ENCODE results near the gene BBLN.

BBLN gene

DNA sequence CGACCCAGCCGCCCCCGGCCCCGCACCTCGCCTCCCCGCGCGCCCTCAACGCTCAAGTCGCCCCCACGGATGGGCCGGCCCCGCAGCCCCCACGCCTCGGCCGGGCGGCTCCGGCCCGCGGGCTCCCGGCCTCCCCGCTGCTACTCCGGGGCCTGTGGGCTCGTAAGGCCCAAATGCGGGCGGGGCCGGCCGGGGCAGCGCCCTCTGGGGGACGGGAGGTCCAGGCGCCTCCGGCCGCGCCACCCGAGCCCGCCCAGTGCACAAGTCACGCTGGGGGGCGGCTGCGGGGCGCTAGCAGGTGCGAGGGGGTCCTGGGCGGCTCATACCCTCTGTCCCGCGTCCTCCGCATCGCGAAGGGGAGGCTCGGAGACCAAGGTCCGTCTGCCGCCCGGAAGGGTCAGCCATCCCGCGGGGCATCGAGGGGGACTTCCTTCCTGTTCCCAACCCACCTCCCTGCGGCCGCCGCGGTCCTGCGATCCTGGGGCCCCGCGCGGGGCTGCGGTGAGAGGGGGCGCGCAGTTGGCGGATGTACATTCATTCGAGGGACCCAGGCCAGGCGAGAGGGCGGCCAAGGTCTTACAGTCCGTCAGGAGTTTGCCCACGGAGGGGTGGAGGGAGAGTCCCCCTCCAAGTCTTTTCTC is 31.5 kb downstream of the BBLN start, which contains the start of gene CIZ1:
Gene CIZ1, minus strand, starts transcription at position 167 of the 641 bp plus-strand sequence. CDS start 715 bp downstream, outside the sequence.
- DNase-seq (ENCODE audit: low spot score) = peak; percentile 72

DNA sequence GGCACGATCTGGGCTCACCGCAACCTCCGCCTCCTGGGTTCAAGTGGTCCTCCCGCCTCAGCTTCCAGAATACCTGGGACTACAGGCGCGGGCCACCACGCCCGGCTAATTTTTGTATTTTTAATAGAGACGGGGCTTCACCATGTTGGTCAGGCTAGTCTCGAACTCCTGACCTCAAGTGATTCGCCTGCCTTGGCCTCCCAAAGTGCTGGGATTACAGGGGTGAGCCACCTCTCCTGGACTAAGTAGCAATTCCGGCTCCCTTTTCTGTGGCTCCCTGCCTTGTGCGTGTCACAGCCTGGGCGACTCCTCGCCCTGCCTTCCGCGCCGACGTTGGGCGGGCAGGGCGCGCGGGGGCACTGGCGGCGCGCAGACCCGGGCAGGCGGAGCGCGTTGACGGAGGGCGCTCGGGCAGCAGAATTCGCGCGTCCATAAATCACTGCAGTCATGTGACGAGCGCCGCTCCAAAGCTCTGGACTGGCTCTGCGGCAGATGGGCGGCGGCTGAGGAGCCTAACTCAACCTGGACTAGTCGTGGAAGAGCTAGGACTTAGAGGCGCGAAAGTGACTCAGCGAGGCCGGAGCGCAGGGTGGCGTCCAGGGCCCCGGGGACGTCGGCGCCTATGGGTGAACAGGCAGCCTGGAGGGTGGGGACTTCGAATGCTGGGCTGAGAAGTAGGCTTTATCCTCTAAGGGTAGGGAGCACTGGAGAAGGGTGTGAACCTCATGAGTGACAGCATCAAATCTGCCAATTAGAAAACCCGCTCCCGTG is 32.7 kb downstream of the BBLN start:
- DNase-seq (ENCODE audit: low spot score) = peak; percentile 61

DNA sequence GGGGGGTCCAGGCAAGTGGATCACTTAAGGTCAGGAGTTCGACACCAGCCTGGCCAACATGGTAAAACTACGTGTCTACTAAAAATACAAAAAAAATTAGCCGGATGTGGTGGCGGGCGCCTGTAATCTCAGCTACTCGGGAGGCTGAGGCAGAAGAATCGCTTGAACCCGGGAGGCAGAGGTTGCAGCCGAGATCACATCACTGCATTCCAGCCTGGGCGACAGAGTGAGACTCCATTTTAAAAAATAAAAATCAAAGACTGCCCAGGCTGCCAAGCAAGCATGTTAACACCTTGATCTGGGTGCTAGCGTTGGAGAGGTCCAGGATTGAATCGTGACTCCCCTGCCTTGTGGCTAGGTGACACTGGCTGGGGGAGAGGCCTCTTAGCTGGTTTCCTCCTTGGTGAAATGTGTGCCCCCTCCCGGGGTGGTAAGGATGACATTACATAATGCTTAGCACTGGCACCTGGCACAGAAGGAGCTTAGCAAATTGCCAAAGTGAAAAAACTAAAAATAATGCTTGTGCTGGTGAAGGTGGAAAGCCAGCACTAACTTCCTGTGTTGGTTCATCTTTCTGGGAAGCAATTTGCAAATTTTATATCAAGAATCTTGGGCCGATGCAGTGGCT is 33.5 kb downstream of the BBLN start:
- no peak for DNase-seq (ENCODE audit: low spot score)

DNA sequence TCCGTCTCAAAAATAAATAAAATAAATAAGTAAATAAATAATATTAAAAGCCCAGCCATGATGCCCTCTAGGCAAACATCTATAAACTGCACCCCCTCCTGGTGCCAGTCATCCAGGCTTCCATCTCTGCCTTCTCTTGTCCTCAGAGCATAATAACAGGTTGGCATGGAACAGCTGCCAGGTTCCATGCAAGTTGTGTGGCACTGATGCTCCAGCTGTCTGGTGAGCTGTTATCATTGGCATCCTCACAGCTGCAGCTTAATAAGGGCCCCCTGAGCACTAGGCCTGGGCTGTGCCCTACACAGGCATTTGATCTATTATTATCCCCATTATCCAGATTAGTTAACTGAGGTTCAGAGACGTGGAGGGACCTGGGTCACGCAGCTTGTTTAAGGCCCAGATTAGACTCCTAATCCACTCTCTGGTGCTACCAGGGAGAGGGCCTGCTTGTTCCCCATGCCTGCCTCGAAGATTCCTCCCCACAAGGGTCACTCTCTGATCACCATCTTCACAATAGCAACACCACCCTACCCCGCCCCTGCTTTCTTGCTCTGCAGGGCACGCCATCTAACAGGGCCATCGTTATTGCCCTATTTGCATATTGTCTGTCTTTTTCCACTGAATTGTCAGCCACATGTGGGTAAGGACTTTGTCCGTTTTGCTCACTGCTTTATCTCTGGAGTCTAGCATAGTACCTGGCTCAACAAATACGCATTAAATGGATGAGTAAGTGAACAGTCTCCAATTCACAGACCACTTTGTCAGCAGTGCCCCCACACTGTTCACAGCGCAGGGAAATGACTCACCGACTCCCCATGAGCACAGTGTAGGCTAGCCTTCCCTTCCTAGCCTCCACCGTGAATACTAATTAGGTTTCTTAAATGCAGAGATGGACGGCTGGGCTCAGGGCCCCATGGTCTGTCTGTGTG is 41.6 kb downstream of the BBLN start:
- no peak for DNase-seq (ENCODE audit: low spot score)

DNA sequence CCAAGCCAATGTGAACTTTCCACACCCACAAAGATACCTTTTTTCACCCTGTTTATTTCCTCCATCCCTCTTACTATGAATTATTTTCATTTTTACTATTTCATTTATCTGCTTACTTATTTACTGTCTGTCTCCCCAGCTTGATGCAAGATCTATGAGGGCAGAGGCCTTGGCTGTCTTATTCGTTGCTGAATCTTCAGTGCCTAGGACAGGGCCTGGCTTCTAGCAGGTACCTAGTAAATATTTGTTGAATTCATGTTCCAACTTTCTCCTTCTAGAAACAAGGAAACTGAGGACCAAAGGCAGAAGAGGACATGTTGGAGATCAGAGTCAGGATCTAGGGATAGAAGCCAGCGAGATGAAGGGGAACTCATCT is 42.6 kb downstream of the BBLN start:
- DNase-seq (ENCODE audit: low spot score) = no peak

DNA sequence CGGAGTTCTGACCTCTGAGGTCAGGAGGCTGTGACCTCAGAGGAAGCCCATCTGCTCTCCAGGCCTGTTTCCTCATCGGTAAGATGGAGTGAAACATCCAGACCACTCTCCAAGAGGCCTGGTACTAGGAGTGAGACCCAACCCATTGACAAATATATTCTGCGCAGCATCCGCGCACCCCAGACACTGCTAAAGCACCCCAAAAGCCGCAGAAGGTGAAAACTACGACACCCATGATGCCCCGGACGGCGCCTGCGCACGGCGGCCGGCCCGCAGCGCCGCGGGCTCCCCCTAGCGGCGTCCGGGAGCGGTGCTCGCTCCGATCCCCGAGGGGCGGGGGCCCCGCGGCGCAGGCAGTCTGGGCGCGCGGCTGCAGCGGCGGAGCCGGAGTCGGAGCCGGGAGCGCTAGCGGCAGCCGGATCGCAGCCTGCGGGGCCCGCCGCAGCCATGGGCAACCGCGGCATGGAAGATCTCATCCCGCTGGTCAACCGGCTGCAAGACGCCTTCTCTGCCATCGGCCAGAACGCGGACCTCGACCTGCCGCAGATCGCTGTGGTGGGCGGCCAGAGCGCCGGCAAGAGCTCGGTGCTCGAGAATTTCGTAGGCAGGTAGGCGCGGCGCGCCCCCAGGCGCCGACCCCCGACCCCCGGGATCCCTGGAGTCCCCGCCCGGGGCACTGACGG is 43.1 kb downstream of the BBLN start, which contains the start of gene DNM1:
Gene DNM1, plus strand, starts transcription at position 356 of the 683 bp plus-strand sequence. Its CDS starts 92 bp downstream, at position 448.
- DNase-seq (ENCODE audit: low spot score) = peak; percentile 61

DNA sequence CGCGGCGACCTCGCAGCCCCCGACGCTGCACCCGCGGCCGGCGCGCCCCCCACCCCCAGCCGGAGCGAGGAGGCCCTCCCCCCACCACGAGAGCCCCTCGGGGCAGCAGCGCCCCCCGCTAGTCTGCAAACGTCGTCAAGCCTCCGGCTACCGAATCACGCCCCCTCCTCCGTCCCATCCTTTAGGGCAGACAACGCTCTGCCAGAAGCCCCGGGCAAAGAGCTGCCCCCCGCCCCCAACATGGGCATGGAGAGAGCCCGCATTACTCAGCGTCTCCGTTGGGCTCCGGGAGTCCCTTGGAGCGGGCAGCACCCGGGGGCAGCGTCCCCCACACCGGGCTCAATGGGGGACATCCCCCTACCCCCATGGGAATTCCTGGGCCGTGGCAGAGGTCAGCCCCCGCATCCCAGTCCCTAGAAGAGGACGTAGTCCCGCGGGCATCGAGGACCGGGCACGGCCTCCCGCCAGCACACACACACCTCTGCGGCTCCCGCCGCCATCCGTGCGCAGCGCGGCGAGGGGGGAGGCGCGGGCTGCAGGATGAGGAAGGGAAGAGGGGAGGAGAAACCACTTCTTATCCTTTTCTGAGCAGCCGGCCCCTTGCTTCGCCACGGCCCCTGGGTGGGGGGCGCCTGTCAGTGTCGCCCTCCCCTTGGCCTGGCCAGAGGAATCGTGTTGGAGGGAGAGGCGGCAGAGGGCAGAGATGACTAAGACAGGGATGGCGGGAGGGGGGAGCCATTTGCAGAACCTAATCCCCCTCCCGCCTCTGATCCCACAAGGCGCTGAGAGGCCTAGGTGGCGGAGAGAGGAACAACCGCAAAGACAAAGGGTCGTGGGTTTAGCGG is 43.9 kb downstream of the BBLN start:
- DNase-seq (ENCODE audit: low spot score) = no peak

DNA sequence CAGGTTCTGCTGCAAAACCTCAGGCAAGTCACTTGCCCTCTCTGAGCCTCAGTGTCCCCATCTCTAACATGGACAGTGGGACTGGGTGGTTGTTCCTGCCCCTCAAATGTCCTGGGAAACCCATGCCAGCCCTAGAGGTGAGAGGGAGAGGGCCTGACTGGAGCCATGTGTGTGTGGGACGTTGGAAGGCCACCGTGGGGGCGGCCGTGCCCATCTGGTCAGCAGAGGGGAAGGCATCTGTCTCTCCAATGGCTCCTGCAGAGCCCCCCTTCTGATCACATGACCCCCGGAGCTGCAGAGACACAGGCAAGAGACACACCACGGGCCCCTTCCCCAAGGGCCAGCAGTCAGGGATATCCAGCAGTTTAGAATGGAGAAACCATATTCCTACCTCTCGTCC is 44.8 kb downstream of the BBLN start:
- DNase-seq (ENCODE audit: low spot score) = no peak

DNA sequence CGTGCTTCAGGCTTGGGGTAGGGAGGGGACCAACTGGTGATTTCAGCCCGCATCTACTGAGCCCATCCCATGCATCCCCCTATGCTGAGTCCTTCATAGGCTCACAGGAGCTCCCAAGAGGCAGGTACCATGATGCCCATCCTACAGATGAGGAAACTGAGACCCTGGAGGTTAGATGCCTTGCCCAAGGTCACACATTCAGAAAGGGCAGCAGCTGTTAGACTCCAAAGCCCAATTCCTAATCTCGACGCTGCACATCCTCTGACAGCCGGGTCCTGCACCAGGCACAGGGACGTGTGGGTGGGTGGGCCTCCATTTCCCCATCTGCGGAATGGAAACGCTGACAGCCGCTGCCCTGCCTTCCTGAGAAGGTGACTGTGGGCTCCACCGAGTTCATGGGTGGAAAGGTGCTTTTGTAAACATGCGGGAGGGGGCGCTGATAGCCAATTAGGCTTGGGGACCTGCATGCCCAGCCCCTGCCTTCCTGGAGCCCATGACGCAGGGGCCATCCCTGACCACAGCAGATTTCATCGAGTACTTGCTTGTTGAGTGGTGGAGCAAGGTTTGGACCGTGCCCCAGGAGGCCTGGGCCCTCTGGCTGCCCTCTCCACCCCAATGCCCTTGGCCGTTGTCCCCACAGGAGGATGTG is 45.4 kb downstream of the BBLN start:
- DNase-seq (ENCODE audit: low spot score) = no peak

DNA sequence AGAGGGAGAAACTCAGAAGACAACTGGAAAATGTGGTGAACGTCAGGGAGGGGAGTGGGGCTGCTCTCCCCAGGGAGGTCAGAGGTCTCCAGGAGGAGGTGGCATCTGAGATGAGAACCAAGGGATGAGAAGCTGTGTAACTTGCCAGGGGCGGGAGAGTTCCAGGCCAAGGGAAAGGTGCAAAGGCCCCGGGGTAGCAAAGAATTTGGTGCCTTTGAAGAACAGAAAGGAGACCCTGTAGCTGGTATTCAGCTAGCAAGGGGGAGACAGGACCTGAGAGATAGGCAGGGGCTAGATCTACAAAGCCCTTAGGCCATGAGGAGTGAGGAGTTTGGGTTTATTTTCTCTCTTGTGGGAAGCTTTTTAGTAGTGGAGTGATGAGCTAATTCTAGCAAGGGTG is 46.4 kb downstream of the BBLN start:
- no peak for DNase-seq (ENCODE audit: low spot score)

DNA sequence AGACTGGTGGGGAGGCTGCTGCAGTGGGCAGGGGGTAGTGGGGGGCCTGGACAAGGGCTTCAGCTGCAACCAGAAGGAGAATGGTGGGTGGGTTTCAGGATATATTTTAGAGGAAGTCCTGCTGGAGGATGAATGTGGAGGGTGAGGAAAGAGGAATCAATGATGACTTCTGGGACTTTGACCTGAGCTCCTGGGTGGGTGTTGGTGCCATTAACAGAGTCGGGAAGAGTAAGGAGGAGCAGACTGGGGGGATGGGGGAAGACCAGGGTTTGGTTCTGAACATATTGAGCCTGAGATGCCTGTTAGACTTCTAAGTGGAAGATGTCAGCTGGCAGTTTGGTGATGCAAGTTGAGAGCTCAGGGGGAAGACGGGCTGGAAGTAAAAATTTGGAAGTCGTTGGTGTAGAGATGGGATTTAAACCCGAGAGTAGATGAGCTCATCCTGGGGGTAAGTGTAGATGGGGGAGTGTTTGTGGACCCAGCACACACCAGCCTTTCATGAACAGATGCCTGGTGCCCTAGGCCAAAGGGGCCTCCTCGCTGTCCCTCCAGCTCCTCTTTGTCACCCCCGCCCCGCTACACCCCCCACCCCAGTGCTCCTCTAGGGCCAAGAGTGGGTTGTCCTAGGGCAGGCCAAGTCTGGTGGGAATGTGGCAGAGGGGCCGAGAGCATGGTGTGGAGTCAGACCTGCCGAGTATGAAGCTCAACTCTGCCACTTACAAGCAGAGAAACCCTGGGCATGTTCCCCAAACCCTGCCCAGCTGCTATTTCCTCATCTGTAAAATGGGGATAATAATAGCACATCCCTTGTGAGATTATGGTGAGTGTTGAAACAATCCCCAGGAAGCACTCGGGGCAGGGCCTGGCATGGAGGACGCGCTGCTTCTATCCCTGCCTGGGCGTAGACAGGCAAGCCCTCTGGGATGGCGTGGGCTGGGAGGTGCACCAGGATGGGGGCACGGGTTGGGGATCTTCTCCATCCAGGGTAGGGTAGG is 47.1 kb downstream of the BBLN start:
- DNase-seq (ENCODE audit: low spot score) = no peak

DNA sequence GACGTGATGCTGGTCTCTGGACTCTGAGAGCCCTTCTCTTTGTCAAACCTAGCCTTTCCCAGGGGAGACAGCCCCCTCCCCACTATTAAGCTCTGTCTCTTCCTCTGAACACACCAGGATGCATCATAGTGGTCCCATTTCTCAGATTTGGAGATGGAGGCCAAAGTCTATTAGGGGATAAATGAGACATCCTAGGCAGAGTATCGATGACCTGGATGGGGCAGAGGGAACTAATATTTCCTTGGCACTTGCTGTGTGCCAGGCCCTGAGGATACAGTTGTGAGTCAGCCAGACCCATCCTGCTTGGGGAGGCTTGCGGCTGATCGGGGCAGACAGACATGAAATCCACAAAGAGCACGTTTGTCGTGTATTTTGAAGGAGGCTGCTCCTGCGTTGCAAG is 48.3 kb downstream of the BBLN start:
- DNase-seq (ENCODE audit: low spot score) = no peak

DNA sequence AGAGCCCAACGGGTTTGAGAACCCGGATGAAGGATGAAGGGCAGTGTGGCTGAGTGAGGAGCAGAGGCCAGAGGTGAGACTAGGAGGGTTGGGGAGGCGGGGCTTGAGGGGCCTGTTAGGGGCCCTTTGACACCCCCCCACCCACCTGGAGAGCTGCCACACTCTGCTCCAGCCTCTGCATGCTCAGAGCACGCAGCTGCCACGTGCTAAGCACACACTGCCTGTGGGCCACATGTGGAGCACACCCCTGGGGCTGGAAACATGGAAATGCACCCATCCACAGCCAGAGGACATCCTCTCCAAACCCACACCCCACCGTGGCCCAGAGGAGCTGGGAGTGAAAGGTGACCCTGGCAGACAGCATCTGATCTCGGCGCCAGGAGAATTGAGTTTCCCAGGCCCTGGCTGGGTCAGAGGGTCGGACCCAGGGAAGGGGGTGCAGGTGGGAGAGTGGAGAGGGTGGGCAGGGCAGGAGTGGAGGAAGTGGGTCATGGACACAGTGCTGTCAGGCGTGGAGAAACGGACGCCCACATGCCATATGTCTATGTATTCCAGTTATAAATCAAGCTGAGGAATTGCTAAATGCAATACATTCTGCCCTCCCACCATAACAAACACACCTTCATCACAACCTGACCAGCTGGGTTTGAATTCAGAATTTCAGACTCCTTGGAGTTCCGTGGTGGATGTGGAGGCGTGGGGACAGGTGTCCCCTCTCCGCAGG is 49.0 kb downstream of the BBLN start:
- DNase-seq (ENCODE audit: low spot score) = no peak

DNA sequence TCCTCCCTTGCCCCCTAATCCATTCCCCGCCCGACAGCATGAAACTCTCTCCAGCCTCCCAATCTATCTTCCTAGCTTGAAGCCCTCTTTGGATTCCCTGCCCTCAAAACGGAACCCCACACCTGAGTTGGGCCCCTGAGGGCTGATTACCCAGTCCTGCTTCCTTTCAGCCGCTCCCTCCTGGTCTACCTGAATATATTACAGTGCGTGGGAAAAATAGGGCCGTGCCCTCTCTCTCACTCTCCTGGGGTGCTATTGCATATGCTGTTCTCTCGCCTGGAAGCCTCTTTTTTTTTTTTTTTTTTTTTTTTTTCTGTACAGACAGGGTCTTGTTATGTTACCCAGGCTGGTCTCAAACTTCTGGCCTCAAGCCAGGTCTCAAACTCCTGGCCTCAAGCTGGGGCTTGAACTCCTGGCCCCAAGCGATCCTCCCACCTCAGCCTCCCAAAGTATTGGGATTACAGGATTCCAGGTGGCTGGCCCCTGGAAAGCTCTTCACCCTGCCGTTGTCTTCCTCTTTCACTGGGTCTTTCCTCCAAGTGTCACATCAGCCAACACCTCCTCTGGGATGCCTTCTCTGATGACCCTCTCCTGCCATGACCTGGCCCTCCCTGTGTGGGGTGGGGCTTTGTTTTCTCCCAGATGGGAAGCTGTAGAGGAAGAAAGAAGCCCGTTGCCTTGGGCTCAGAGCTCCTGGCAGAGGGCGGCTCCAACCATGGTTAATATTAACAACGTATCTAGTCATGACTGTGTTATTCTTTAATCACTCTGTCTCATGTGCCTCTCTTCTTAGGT is 51.3 kb downstream of the BBLN start:
- DNase-seq (ENCODE audit: low spot score) = no peak

DNA sequence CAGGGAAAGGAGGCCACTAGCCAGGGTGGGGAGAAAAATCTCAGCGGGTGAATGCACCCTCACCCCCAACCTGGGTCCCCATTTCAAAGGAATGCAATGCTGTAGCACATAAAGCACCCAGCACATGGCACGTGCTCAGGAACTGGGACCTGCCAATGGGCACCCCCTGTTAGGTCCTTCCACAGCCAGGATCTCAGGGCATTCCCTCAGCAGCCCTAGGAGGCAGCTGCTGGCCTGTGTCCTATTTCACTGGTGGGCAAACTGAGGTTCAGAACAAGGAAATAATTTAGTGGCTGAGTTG is 51.9 kb downstream of the BBLN start:
- DNase-seq (ENCODE audit: low spot score) = no peak

Measured in activated CD4-positive, alpha-beta T cell treated with anti-CD3 and anti-CD28 coated beads, Interleukin-2, Interleukin-4, amounts not matched to agents 100 ng/mL and 50 ng/mL, durations not matched to agents 16 hours and 8 hours (primary cell).